Measurements from ENCODE around the gene STON2.
"Not testable (repeated sequence)": the region's sequence is repeated elsewhere in the genome, so short reads cannot be mapped to it uniquely, and the experiment has no call there.

STON2 gene

GRCh38 chr14:81385419-81385818, 14.7 kb downstream of the STON2 start:
- DNase-seq: no peak
- no peak for TF ChIP-seq GATA1 (IDR thresholded peaks at IDR 0.05; ENCODE audit: low read depth, low read length)
- TF ChIP-seq POLR2A (IDR thresholded peaks at IDR 0.05; ENCODE audit: low read length): no peak

- TF ChIP-seq GATA1 (IDR thresholded peaks at IDR 0.05; ENCODE audit: low read depth, low read length) (no peak), POLR2A (IDR thresholded peaks at IDR 0.05; ENCODE audit: low read length) (no peak)
- DNase-seq: no peak
Measured at GRCh38 chr14:81384900-81385299, 15.2 kb downstream of the STON2 start.

GRCh38 chr14:81382517-81383225, 17.5 kb downstream of the STON2 start:
- TF ChIP-seq POLR2A (IDR thresholded peaks at IDR 0.05; ENCODE audit: low read length) (no peak), GATA1 (IDR thresholded peaks at IDR 0.05; ENCODE audit: low read depth, low read length) (no peak)
- DNase-seq: no peak

DNA sequence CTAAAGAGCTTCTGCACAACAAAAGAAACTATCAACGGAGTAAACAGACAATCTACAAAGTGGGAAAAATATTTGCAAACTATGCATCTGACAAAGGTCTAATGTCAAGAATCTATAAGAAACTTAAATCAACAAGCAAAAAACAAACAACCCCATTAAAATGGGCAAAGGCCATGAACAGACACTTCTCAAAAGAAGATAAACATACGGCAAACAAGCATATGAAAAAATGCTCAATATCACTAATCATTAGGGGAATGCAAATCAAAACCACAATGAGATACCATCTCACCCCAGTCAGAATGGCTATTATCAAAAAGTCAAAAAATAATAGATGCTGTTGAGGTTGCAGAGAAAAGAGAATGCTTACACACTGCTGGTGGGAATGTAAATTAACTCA, 20.1 kb downstream of the STON2 start:
- not testable (repeated sequence) for DNase-seq

DNA sequence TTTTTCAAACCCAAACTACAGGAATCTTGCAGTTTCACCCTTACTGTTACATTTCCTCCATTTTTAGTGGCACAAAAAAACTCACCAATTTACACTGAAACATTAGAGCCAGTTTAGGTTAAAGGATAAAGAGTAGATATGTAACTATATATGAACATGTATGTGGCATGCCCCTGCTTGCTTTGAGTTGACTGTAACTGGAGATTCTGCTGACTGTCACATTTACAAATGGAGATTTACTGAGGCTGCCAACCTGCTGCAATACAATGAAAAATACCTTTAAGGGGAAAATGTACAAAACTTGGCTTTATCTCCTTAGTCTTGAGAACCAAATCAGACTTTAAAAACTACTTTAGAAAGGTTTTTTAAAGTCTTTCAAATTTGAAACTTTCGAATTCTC, 28.3 kb downstream of the STON2 start:
- DNase-seq: no peak
- no peak for TF ChIP-seq GATA1 (IDR thresholded peaks at IDR 0.05; ENCODE audit: low read depth, low read length)
- TF ChIP-seq POLR2A (IDR thresholded peaks at IDR 0.05; ENCODE audit: low read length): no peak

- TF ChIP-seq POLR2A (IDR thresholded peaks at IDR 0.05; ENCODE audit: low read length): no peak
- no peak for TF ChIP-seq GATA1 (IDR thresholded peaks at IDR 0.05; ENCODE audit: low read depth, low read length)
- DNase-seq: no peak
Measured at GRCh38 chr14:81367563-81367962, 32.6 kb downstream of the STON2 start.

DNA sequence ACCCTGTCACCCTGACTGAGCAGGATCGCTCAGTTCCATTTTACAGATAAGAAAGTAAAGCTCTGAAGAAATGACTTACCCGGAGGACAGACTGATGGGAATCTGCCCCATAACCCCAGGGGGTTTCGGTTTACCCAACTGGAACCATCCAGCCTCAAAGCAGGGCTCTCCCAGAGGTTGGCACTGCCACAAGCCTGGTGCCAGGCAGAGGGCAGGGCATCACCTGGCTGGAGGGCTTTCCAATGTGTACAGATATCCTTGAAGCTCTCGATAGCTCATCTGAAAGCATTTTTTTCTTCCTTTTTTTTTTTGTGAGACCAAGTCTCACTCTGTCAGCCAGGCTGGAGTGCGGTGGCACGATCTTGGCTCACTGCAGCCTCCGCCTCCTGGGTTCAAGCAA, 33.2 kb downstream of the STON2 start:
- no peak for DNase-seq
- TF ChIP-seq GATA1 (IDR thresholded peaks at IDR 0.05; ENCODE audit: low read depth, low read length) (no peak), POLR2A (IDR thresholded peaks at IDR 0.05; ENCODE audit: low read length) (no peak)

DNA sequence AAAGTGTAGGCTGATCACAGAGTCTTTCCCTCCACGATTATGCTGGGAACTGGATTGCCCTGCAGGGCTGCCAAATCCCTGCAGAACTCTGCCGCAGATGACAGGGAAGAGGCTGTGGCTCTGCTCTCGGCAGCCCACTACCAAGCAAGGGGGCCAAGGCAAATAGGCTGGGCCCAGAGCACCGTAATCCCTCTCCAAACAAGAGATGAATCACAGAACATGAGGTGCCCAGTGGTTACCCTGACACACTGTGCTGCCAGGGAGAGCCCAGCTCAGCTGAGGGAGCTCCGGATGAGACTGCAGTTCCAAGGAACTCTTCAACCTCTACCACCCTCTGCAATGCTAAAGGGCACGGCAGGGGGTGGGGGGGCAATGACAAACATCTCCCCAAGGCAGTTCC, 33.9 kb downstream of the STON2 start:
- no peak for TF ChIP-seq GATA1 (IDR thresholded peaks at IDR 0.05; ENCODE audit: low read depth, low read length)
- no peak for TF ChIP-seq POLR2A (IDR thresholded peaks at IDR 0.05; ENCODE audit: low read length)
- no peak for DNase-seq

- TF ChIP-seq POLR2A (IDR thresholded peaks at IDR 0.05; ENCODE audit: low read length): no peak
- TF ChIP-seq GATA1 (IDR thresholded peaks at IDR 0.05; ENCODE audit: low read depth, low read length): no peak
- no peak for DNase-seq
Measured at GRCh38 chr14:81363746-81364378, 36.3 kb downstream of the STON2 start.

DNA sequence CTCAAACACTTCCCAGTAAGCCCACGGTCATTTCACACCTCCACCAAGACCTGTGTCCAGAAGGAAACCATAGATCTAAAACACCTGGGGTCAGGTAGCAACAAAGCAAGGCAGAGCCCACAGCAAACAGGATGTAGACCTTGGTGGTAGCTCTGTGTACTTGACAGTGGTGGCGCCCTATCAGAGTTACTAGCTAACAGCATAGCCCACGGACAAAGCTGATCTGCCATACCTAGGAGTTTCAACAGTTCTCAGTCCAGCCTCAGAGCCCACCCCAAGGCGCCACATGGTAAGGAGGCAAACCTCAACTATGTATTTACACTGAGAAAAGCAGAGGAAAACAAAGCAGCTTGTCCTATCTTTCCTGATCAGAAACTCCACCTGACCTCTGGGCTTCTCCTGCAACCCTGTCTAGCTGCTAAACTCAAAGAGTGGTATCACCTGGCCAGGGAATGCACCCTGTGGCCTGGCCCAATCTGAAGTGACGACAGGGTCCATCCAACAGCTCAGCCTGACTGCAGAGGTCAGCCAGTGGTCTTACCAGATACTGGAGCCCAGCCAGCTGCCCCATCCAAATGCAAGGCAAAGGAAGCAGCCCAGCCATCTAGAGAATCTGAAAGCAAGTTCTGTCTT, 46.3 kb downstream of the STON2 start:
- TF ChIP-seq GATA1 (IDR thresholded peaks at IDR 0.05; ENCODE audit: low read depth, low read length) (no peak), POLR2A (IDR thresholded peaks at IDR 0.05; ENCODE audit: low read length) (no peak)
- no peak for DNase-seq

- DNase-seq: no peak
- TF ChIP-seq POLR2A (IDR thresholded peaks at IDR 0.05; ENCODE audit: low read length) (no peak), GATA1 (IDR thresholded peaks at IDR 0.05; ENCODE audit: low read depth, low read length) (no peak)
Measured at GRCh38 chr14:81352413-81352812, 47.7 kb downstream of the STON2 start.

- DNase-seq: no peak
- TF ChIP-seq GATA1 (IDR thresholded peaks at IDR 0.05; ENCODE audit: low read depth, low read length) (no peak), POLR2A (IDR thresholded peaks at IDR 0.05; ENCODE audit: low read length) (no peak)
Measured at GRCh38 chr14:81351205-81351604, 48.9 kb downstream of the STON2 start.

DNA sequence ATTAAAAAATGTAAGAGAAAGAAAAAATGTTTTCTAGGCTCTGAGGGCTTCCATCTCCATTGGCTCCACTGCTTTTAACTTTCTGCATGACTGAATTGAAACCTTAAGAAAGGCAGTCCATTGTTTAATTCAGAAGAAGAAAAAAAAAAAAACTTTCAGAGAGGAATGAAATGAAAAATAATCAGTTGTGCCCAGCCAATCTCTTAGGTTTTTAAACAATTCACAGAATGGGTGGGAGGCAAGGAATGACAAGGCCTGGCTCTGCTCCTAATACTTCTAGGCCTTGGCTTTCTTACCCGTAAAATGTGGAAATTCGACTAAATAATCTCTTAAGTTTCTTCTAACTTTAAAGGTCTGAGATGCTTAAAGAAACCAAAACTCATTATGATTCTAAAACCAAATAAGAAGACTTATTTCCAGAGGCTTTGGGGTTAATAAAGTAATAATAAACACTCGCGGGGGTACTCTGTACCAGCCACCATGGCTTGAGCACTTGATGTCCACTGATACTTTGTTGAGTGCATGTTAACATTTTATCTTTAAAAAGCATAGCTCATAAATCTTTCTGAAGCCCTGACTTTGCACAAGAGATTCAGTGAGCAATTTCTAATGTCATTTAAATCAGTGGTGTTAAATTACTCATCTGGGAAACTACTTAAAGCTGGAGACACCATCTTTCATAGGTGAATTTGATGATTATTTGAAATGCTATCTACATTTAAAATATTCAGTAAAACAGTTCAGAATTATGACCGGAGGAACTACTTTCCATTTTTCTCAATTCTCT, 49.6 kb downstream of the STON2 start:
- TF ChIP-seq GATA1 (IDR thresholded peaks at IDR 0.05; ENCODE audit: low read depth, low read length) (no peak), POLR2A (IDR thresholded peaks at IDR 0.05; ENCODE audit: low read length) (no peak)
- DNase-seq: no peak

DNA sequence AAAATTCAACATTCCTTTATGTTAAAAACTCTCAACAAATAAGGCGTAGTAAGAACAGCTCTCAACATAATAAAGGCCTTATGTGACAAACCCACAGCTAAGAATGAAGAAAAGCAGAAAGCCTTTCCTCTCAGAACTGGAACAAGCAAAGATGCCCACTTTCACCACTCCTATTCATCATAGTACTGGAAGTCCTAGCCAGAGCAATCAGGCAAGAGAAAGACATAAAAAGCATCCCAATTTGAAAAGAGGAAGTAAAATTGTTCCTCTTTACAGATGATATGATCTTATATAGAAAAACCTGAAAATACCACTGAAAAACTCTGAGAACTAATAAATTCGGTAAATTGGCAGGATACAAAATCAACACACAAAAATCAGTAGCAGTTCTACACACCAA, 52.1 kb downstream of the STON2 start:
- no peak for DNase-seq
- TF ChIP-seq GATA1 (IDR thresholded peaks at IDR 0.05; ENCODE audit: low read depth, low read length): no peak
- TF ChIP-seq POLR2A (IDR thresholded peaks at IDR 0.05; ENCODE audit: low read length): no peak
